Activated effector memory CD4-positive, alpha-beta T cell treated with Interleukin-2 at 50 U/mL for 16 hours (primary cell): ENCODE data around the gene PIP5K1B.

Experiments used
- DNase-seq: peaks from one replicate; pipeline ENCODE4 v3.0.0-alpha.2; 2020

Gene PIP5K1B

GRCh38 chr9:68741234-68741633 lies 36.2 kb downstream of the PIP5K1B start:
- DNase-seq, result no peak

GRCh38 chr9:68741704-68742332 lies 36.8 kb downstream of the PIP5K1B start:
- no peak for DNase-seq

- no peak for DNase-seq
Observed at GRCh38 chr9:68742333-68742730, 37.3 kb downstream of the PIP5K1B start.

- DNase-seq, result no peak
Observed at GRCh38 chr9:68744426-68744825, 39.4 kb downstream of the PIP5K1B start.

- DNase-seq, result no peak
Observed at GRCh38 chr9:68746525-68746924, 41.5 kb downstream of the PIP5K1B start.

DNA sequence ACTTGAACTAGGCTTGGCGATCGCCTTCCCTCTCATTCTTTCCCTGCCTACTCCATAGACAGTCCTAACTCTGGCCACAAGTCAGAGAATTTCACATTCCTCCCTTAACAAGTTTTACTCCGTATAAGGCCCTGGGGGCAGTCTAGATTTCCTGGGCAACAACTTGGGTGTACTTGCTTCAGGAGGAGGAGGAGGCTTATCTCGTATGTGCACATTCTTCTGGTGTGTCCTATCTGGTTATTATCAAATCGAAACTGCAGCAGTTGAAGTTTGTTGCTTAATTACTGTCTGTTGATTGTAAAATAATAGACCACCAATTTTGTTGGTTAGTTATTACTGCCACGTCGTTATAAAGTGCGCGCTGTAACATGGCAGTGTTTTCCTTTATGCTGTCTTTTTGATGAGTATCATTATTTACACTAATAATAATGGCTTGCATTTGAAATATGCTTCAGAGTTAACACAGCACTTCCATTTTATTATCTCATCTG lies 42.0 kb downstream of the PIP5K1B start:
- no peak for DNase-seq

- no peak for DNase-seq
Observed at GRCh38 chr9:68749135-68749534, 44.1 kb downstream of the PIP5K1B start.

GRCh38 chr9:68749579-68750159 lies 44.6 kb downstream of the PIP5K1B start:
- no peak for DNase-seq

GRCh38 chr9:68750255-68750654 lies 45.2 kb downstream of the PIP5K1B start:
- no peak for DNase-seq

GRCh38 chr9:68750786-68751185 lies 45.7 kb downstream of the PIP5K1B start:
- DNase-seq, result no peak

DNA sequence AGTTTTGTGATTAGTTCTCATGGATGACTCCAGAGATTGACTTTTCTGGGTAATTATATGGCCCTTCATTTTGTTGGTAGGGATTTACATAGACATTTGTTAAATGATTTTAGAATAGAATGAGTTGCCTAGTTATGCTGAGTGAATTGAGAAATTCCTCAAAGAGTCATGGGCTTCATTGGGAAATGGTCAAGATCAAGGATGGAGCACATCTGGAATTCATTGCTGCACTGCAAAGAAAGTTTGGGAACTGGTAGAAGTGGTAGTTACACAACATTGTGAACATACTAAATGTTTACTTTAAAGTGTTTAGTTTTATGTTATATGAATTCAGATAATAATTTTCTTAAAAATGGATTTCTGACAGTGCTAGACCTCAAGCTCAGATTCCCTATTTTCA lies 46.5 kb downstream of the PIP5K1B start:
- no peak for DNase-seq

DNA sequence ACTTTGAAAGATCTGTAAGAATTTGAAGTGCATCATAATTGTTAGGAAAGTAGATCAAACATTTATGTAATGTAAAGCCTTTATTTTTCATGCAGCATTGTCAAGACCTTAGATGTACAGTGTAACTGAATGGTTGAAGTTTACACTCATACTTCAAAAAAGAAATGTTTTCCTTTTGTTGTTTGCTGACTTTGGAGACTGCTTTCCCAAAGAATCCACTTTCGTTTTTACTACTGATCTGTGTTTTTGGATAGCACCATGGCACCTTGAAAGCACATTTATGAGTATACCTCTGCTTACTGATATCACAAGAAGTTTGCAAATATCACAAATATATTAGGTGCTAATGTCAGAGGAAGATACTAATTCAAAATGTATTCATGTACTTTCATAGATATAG lies 50.0 kb downstream of the PIP5K1B start:
- DNase-seq, result no peak

- no peak for DNase-seq
Observed at GRCh38 chr9:68755752-68756151, 50.7 kb downstream of the PIP5K1B start.

GRCh38 chr9:68759981-68760673 lies 55.1 kb downstream of the PIP5K1B start:
- no peak for DNase-seq

- no peak for DNase-seq
Observed at GRCh38 chr9:68760674-68761333, 55.8 kb downstream of the PIP5K1B start.

- no peak for DNase-seq
Observed at GRCh38 chr9:68762570-68762969, 57.5 kb downstream of the PIP5K1B start.

- DNase-seq, result no peak
Observed at GRCh38 chr9:68763104-68763503, 58.1 kb downstream of the PIP5K1B start.

- DNase-seq, result no peak
Observed at GRCh38 chr9:68768619-68769018, 63.6 kb downstream of the PIP5K1B start.

DNA sequence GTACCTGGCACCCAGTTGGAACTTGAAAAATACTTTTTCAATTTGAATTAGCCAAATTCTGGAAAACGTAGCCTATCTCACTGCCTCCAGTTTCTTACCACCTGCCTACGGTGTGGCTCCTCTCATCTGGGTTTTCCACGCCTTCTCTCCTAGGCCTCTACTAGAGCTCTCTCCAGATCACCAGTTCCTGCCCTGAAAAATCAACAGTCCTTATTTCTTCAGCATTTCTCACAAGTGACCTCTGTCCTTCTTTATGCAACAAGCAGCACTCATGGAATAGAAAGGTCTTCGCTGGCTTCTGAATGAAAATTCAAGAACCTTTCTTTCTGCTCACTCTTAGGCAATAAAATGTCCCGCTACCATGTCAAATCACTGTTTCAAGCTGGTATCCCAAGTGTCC lies 64.8 kb downstream of the PIP5K1B start:
- no peak for DNase-seq

DNA sequence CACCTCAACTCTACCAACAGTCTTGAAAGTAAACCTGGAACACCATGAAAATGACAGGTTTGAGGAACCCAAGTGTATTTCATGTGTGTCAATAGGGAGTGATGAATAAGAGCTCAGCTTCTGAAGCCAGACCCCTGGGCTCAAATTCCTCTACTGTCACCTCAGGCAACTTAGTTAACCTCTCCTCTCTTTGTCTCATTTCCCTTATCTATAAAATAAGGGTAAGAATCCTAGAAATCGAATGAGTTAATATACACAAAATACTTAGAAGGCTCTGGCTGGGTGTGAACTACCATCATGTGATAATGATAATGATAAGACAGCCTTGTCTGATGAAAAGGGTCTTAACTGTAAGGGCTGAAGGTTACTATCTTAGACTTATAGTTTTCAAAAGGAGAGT lies 66.3 kb downstream of the PIP5K1B start:
- DNase-seq, result no peak

DNA sequence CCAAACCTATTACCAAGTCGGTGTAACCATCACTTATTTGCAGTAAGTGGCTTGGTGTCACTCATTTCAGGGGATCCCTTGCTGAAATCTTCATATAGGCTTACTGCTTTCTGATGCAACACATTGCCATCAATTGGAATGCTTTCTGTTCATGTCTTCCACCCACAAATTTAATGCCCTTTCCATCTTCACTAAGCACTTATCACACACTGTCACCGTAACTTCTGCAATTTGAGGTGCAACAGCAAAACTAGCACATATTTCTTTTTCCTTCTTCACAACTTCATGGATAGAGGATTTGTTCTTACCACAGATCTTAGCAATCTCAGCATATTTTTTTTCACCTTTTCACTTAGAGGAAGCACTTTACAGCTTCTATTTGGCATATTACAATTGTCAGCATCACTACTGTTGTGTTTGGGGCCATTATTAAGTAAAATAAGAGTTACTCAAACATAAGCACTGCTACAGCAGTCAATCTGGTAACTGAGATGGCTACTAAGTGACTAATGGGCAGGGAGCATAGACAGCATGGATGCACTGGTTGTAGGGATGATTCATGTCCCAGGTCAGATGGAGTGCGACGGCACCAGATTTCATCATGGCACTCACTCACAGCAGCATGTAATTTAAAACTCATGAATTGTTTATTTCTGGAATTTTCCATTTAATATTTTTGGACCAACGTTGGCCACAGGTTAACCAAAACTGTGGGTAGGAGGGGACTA lies 70.1 kb downstream of the PIP5K1B start:
- no peak for DNase-seq

GRCh38 chr9:68777070-68777763 lies 72.2 kb downstream of the PIP5K1B start:
- DNase-seq, result no peak
